Measurements from ENCODE around the gene LAMA1.
"Not testable (repeated sequence)": the region's sequence is repeated elsewhere in the genome, so short reads cannot be mapped to it uniquely, and the experiment has no call there.

Gene LAMA1

GRCh38 chr18:6948281-6949055, 169.1 kb downstream of the LAMA1 start:
- no peak overlapping the region for H3K27ac ChIP-seq (ENCODE audit: low read depth, low read length)

GRCh38 chr18:6947338-6948030, 170.1 kb downstream of the LAMA1 start:
- Histone ChIP-seq H3K4me1 (ENCODE audit: control insufficient read depth, insufficient read depth, low read length) (no peaks in the 10 kb centered on the region), H3K36me3 (ENCODE audit: control insufficient read depth, insufficient read depth, low read length) (no peaks in the 10 kb centered on the region), H3K27me3 (ENCODE audit: control insufficient read depth, insufficient read depth, low read length) (no peaks in the 10 kb centered on the region), H3K4me3 (ENCODE audit: low read length) (peak overlapping the region; percentile 14), H3K27ac (ENCODE audit: low read depth, low read length) (no peak overlapping the region), H3K9ac (ENCODE audit: low read length) (no peak overlapping the region)

More at GRCh38 chr18:6948281-6949055, 169.1 kb downstream of the LAMA1 start:
- no peaks in the 10 kb centered on the region for H3K36me3 ChIP-seq (ENCODE audit: control insufficient read depth, insufficient read depth, low read length)
- no peaks in the 10 kb centered on the region for H3K4me1 ChIP-seq (ENCODE audit: control insufficient read depth, insufficient read depth, low read length)
- no peak overlapping the region for H3K9ac ChIP-seq (ENCODE audit: low read length)
- H3K27me3 ChIP-seq (ENCODE audit: control insufficient read depth, insufficient read depth, low read length), result no peaks in the 10 kb centered on the region
- no peak overlapping the region for H3K4me3 ChIP-seq (ENCODE audit: low read length)

- Histone ChIP-seq H3K27ac (ENCODE audit: low read depth, low read length) (no peak overlapping the region), H3K4me3 (ENCODE audit: low read length) (no peak overlapping the region), H3K36me3 (ENCODE audit: control insufficient read depth, insufficient read depth, low read length) (no peaks in the 10 kb centered on the region), H3K27me3 (ENCODE audit: control insufficient read depth, insufficient read depth, low read length) (no peaks in the 10 kb centered on the region), H3K4me1 (ENCODE audit: control insufficient read depth, insufficient read depth, low read length) (no peaks in the 10 kb centered on the region), H3K9ac (ENCODE audit: low read length) (no peak overlapping the region)
Observed at GRCh38 chr18:6943143-6943542, 174.5 kb downstream of the LAMA1 start.

GRCh38 chr18:6942742-6943141, 174.9 kb downstream of the LAMA1 start:
- Histone ChIP-seq H3K4me3 (ENCODE audit: low read length) (no peak overlapping the region), H3K36me3 (ENCODE audit: control insufficient read depth, insufficient read depth, low read length) (no peaks in the 10 kb centered on the region), H3K9ac (ENCODE audit: low read length) (no peak overlapping the region), H3K27ac (ENCODE audit: low read depth, low read length) (no peak overlapping the region), H3K27me3 (ENCODE audit: control insufficient read depth, insufficient read depth, low read length) (no peaks in the 10 kb centered on the region), H3K4me1 (ENCODE audit: control insufficient read depth, insufficient read depth, low read length) (no peaks in the 10 kb centered on the region)

GRCh38 chr18:6941996-6942395, 175.6 kb downstream of the LAMA1 start:
- Histone ChIP-seq H3K9ac (ENCODE audit: low read length) (no peak overlapping the region), H3K27me3 (ENCODE audit: control insufficient read depth, insufficient read depth, low read length) (no peaks in the 10 kb centered on the region)

GRCh38 chr18:6940451-6940850, 177.1 kb downstream of the LAMA1 start:
- Histone ChIP-seq H3K9ac (ENCODE audit: low read length) (no peak overlapping the region), H3K4me3 (ENCODE audit: low read length) (no peak overlapping the region), H3K4me1 (ENCODE audit: control insufficient read depth, insufficient read depth, low read length) (no peaks in the 10 kb centered on the region), H3K36me3 (ENCODE audit: control insufficient read depth, insufficient read depth, low read length) (no peaks in the 10 kb centered on the region), H3K27ac (ENCODE audit: low read depth, low read length) (no peak overlapping the region), H3K27me3 (ENCODE audit: control insufficient read depth, insufficient read depth, low read length) (no peaks in the 10 kb centered on the region)

More at GRCh38 chr18:6941996-6942395, 175.6 kb downstream of the LAMA1 start:
- H3K4me3 ChIP-seq (ENCODE audit: low read length), result no peak overlapping the region
- H3K36me3 ChIP-seq (ENCODE audit: control insufficient read depth, insufficient read depth, low read length), result no peaks in the 10 kb centered on the region
- no peaks in the 10 kb centered on the region for H3K4me1 ChIP-seq (ENCODE audit: control insufficient read depth, insufficient read depth, low read length)
- no peak overlapping the region for H3K27ac ChIP-seq (ENCODE audit: low read depth, low read length)

GRCh38 chr18:6939972-6940371, 177.6 kb downstream of the LAMA1 start:
- no peaks in the 10 kb centered on the region for H3K36me3 ChIP-seq (ENCODE audit: control insufficient read depth, insufficient read depth, low read length)
- H3K27ac ChIP-seq (ENCODE audit: low read depth, low read length), result no peak overlapping the region
- H3K9ac ChIP-seq (ENCODE audit: low read length), result no peak overlapping the region
- H3K4me1 ChIP-seq (ENCODE audit: control insufficient read depth, insufficient read depth, low read length), result no peaks in the 10 kb centered on the region
- H3K27me3 ChIP-seq (ENCODE audit: control insufficient read depth, insufficient read depth, low read length), result no peaks in the 10 kb centered on the region
- no peak overlapping the region for H3K4me3 ChIP-seq (ENCODE audit: low read length)

- H3K4me3 ChIP-seq (ENCODE audit: low read length); H3K27me3 ChIP-seq (ENCODE audit: control insufficient read depth, insufficient read depth, low read length): not testable (repeated sequence)
Observed at GRCh38 chr18:6938403-6938802, 179.2 kb downstream of the LAMA1 start.

GRCh38 chr18:6938003-6938402, 179.6 kb downstream of the LAMA1 start:
- Histone ChIP-seq H3K27me3 (ENCODE audit: control insufficient read depth, insufficient read depth, low read length) (no peaks in the 10 kb centered on the region), H3K4me3 (ENCODE audit: low read length) (no peak overlapping the region), H3K27ac (ENCODE audit: low read depth, low read length) (no peak overlapping the region), H3K36me3 (ENCODE audit: control insufficient read depth, insufficient read depth, low read length) (no peaks in the 10 kb centered on the region), H3K4me1 (ENCODE audit: control insufficient read depth, insufficient read depth, low read length) (no peaks in the 10 kb centered on the region), H3K9ac (ENCODE audit: low read length) (no peak overlapping the region)

More at GRCh38 chr18:6938403-6938802, 179.2 kb downstream of the LAMA1 start:
- H3K36me3 ChIP-seq (ENCODE audit: control insufficient read depth, insufficient read depth, low read length); H3K27ac ChIP-seq (ENCODE audit: low read depth, low read length); H3K4me1 ChIP-seq (ENCODE audit: control insufficient read depth, insufficient read depth, low read length); H3K9ac ChIP-seq (ENCODE audit: low read length): not testable (repeated sequence)

- Histone ChIP-seq H3K27me3 (ENCODE audit: control insufficient read depth, insufficient read depth, low read length) (no peaks in the 10 kb centered on the region), H3K4me1 (ENCODE audit: control insufficient read depth, insufficient read depth, low read length) (no peaks in the 10 kb centered on the region), H3K4me3 (ENCODE audit: low read length) (no peak overlapping the region), H3K27ac (ENCODE audit: low read depth, low read length) (no peak overlapping the region), H3K9ac (ENCODE audit: low read length) (no peak overlapping the region), H3K36me3 (ENCODE audit: control insufficient read depth, insufficient read depth, low read length) (no peaks in the 10 kb centered on the region)
Observed at GRCh38 chr18:6934859-6935258, 182.7 kb downstream of the LAMA1 start.

- Histone ChIP-seq H3K9ac (ENCODE audit: low read length) (no peak overlapping the region), H3K27me3 (ENCODE audit: control insufficient read depth, insufficient read depth, low read length) (no peaks in the 10 kb centered on the region), H3K27ac (ENCODE audit: low read depth, low read length) (no peak overlapping the region), H3K4me1 (ENCODE audit: control insufficient read depth, insufficient read depth, low read length) (no peaks in the 10 kb centered on the region), H3K4me3 (ENCODE audit: low read length) (no peak overlapping the region), H3K36me3 (ENCODE audit: control insufficient read depth, insufficient read depth, low read length) (no peaks in the 10 kb centered on the region)
Observed at GRCh38 chr18:6929370-6930102, 188.1 kb downstream of the LAMA1 start.

- Histone ChIP-seq H3K36me3 (ENCODE audit: control insufficient read depth, insufficient read depth, low read length) (no peaks in the 10 kb centered on the region), H3K9ac (ENCODE audit: low read length) (no peak overlapping the region), H3K4me3 (ENCODE audit: low read length) (no peak overlapping the region)
Observed at GRCh38 chr18:6928359-6928758, 189.2 kb downstream of the LAMA1 start.

More at GRCh38 chr18:6928359-6928758, 189.2 kb downstream of the LAMA1 start:
- Histone ChIP-seq H3K4me1 (ENCODE audit: control insufficient read depth, insufficient read depth, low read length) (no peaks in the 10 kb centered on the region), H3K27ac (ENCODE audit: low read depth, low read length) (no peak overlapping the region), H3K27me3 (ENCODE audit: control insufficient read depth, insufficient read depth, low read length) (no peaks in the 10 kb centered on the region)

Measured in rectal smooth muscle tissue (tissue), 1 donor.